ENCODE results near the gene OR1F1. TPM values are rescaled to one million over a fixed set of nuclear protein-coding genes. Genes with fewer than 3 reads are reported as not detected.

Gene OR1F1
- polyA plus RNA-seq, 1 of the 3 experiments (the other 2 are of a cell fraction): 0.71 TPM

GRCh38 chr16:3189869-3190268 is 1.9 kb downstream of the OR1F1 start (continued):
- TF ChIP-seq NRF1 (IDR thresholded peaks at IDR 0.05; ENCODE audit: low read depth, low read length) (no peak), MEF2A (IDR thresholded peaks at IDR 0.05; ENCODE audit: borderline replicate concordance, low read depth) (no peak), SMC3 (IDR thresholded peaks at IDR 0.05; ENCODE audit: low read depth, low read length) (no peak), RFX5 (IDR thresholded peaks at IDR 0.05; ENCODE audit: low read length) (no peak)

GRCh38 chr16:3190949-3191353 is 2.9 kb downstream of the OR1F1 start:
- 48% methylated on average over 16 of the region's 16 CpGs for WGBS (ENCODE audit: low lambda C conversion rate)
- Histone ChIP-seq H3K79me2 (ENCODE audit: insufficient read depth) (no peaks in the 10 kb centered on the region), H3K4me1 (ENCODE audit: control insufficient read depth in 1 of 2, insufficient read depth in 2 of 2, low read depth in 1 of 2, low read length in 1 of 2) (peaks cover 0 to 8% of the 10 kb centered on the region in 2 experiments; a peak in 2 of 4 replicates), H3K9me3 (no peaks in the 10 kb centered on the region), H3K27ac (ENCODE audit: low read depth in 2 of 2, low read length in 1 of 2) (no peak overlapping the region), H2AFZ (ENCODE audit: low read depth) (no peak overlapping the region), H3K4me2 (peak overlapping the region; percentile 58), H3K36me3 (replicated peaks in 1 of 2; ENCODE audit: control insufficient read depth in 1 of 2, insufficient read depth in 2 of 2, low read length in 1 of 2) (no peaks in the 10 kb centered on the region), H4K20me1 (ENCODE audit: insufficient read depth) (no peaks in the 10 kb centered on the region), H3K4me3 (ENCODE audit: low read depth in 2 of 2, low read length in 1 of 2) (peak overlapping the region; percentile 33 to 41), H3K9ac (no peak overlapping the region), H3K27me3 (ENCODE audit: insufficient read depth) (peaks cover 26% of the 10 kb centered on the region), H3K9me2 (no peaks in the 10 kb centered on the region), H3F3A (replicated peaks; ENCODE audit: insufficient read depth) (peaks cover 9% of the 10 kb centered on the region)
- CTCF ChIA-PET: no interaction called here
- POLR2A ChIA-PET: no interaction called here
- TF ChIP-seq TAF1 (IDR thresholded peaks at IDR 0.05; ENCODE audit: borderline replicate concordance, low read depth, low read length) (no peak), NFIC (IDR thresholded peaks at IDR 0.05; ENCODE audit: borderline replicate concordance) (no peak), USF2 (IDR thresholded peaks at IDR 0.05; ENCODE audit: borderline replicate concordance, low read depth, low read length) (no peak), NRF1 (IDR thresholded peaks at IDR 0.05; ENCODE audit: low read depth, low read length) (no peak), CTCF (IDR thresholded peaks at IDR 0.05) (no peak), REST (IDR thresholded peaks at IDR 0.05; ENCODE audit: low read depth, low read length) (no peak), TCF12 (IDR thresholded peaks at IDR 0.05) (no peak), RAD21 (IDR thresholded peaks at IDR 0.05; ENCODE audit: low read length) (no peak), SMC3 (IDR thresholded peaks at IDR 0.05; ENCODE audit: low read depth, low read length) (no peak), TEAD4 (IDR thresholded peaks at IDR 0.05; ENCODE audit: borderline replicate concordance, insufficient read depth) (no peak), MAX (IDR thresholded peaks at IDR 0.05; ENCODE audit: low read depth) (no peak), EZH2phosphoT487 (IDR thresholded peaks at IDR 0.05; ENCODE audit: borderline replicate concordance, low read depth) (no peak), JUND (IDR thresholded peaks at IDR 0.05) (no peak), CHD2 (IDR thresholded peaks at IDR 0.05; ENCODE audit: low read length, partially characterized antibody) (no peak)
- no peak for DNase-seq
